ENCODE data around the gene EIF4A2.

DNA sequence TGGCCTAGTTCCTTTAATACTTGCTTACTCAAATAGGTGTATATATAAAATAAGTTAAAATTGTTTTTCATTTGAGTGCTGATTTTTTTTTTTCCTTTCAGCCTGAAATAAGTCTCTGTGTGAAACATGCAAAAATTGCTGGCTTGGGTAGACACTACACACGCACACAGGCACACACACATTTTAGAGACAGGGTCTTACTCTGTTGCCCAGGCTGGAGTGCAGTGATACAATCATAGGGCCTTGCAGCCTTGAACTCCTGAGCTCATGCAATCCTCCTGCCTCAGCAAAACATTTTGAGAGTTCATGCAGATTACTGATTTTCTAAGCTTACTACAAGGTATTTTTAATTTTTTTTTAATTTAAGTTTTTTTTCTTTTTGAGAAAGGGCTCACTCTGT is 35.6 kb downstream of the EIF4A2 start:
- TF ChIP-seq, protein P1, sequence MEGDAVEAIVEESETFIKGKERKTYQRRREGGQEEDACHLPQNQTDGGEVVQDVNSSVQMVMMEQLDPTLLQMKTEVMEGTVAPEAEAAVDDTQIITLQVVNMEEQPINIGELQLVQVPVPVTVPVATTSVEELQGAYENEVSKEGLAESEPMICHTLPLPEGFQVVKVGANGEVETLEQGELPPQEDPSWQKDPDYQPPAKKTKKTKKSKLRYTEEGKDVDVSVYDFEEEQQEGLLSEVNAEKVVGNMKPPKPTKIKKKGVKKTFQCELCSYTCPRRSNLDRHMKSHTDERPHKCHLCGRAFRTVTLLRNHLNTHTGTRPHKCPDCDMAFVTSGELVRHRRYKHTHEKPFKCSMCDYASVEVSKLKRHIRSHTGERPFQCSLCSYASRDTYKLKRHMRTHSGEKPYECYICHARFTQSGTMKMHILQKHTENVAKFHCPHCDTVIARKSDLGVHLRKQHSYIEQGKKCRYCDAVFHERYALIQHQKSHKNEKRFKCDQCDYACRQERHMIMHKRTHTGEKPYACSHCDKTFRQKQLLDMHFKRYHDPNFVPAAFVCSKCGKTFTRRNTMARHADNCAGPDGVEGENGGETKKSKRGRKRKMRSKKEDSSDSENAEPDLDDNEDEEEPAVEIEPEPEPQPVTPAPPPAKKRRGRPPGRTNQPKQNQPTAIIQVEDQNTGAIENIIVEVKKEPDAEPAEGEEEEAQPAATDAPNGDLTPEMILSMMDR (IDR thresholded peaks at IDR 0.05; ENCODE audit: low read depth, low read length, poor library complexity, severe bottlenecking) = no peak
- no peak for TF ChIP-seq EZH2phosphoT487 (IDR thresholded peaks at IDR 0.05; ENCODE audit: borderline replicate concordance, low read length)
